HG02571 (cell line): ENCODE results near the gene SCRG1.
A peak's percentile ranks its signal among the peaks of the same experiment; 100 is the strongest.

Source experiments
- ATAC-seq: cut with Tn5 transposase; IDR thresholded peaks from one replicate; pipeline ENCODE4 v1.9.1; 2021; ENCODE audit warnings: mild to moderate bottlenecking, moderate library complexity; ENCODE audit not compliant: unreplicated experiment

Gene SCRG1

GRCh38 chr4:173413036-173413435 lies 14.1 kb upstream of the SCRG1 start:
- no peak for ATAC-seq

- ATAC-seq, result no peak
These were observed 12.3 kb upstream of the SCRG1 start for GRCh38 chr4:173411106-173411693.

- ATAC-seq, result no peak
These were observed 11.2 kb upstream of the SCRG1 start for GRCh38 chr4:173410079-173410478.

GRCh38 chr4:173405840-173406606 lies 7.1 kb upstream of the SCRG1 start:
- peak; percentile 61 for ATAC-seq

GRCh38 chr4:173404296-173404865 lies 5.5 kb upstream of the SCRG1 start:
- no peak for ATAC-seq

GRCh38 chr4:173403051-173403450 lies 4.1 kb upstream of the SCRG1 start:
- no peak for ATAC-seq

GRCh38 chr4:173401063-173401462 lies 2.1 kb upstream of the SCRG1 start:
- ATAC-seq, result no peak

- no peak for ATAC-seq
These were observed 696 bp downstream of the SCRG1 start for GRCh38 chr4:173398220-173398619.

- no peak for ATAC-seq
These were observed 1.3 kb downstream of the SCRG1 start for GRCh38 chr4:173397604-173398003.

- no peak for ATAC-seq
These were observed 7.2 kb downstream of the SCRG1 start for GRCh38 chr4:173391701-173392100.

- no peak for ATAC-seq
These were observed 12.2 kb downstream of the SCRG1 start for GRCh38 chr4:173386751-173387150.

- no peak for ATAC-seq
These were observed 16.6 kb downstream of the SCRG1 start for GRCh38 chr4:173382349-173382748.

GRCh38 chr4:173381610-173382009 lies 17.3 kb downstream of the SCRG1 start:
- no peak for ATAC-seq

GRCh38 chr4:173380987-173381386 lies 17.9 kb downstream of the SCRG1 start:
- no peak for ATAC-seq

GRCh38 chr4:173379929-173380328 lies 19.0 kb downstream of the SCRG1 start:
- ATAC-seq, result no peak

- ATAC-seq, result no peak
These were observed 24.3 kb downstream of the SCRG1 start for GRCh38 chr4:173374588-173374987.

- peak; percentile 23 for ATAC-seq
These were observed 27.4 kb downstream of the SCRG1 start for GRCh38 chr4:173371292-173372192.

- peak; percentile 74 for ATAC-seq
These were observed 28.2 kb downstream of the SCRG1 start, which contains the start of gene SAP30 for GRCh38 chr4:173370477-173371291. Gene SAP30, plus strand, starts transcription at chr4:173370954. Its CDS starts 229 bp downstream, at chr4:173371183.

- ATAC-seq, result peak; percentile 2
These were observed 28.8 kb downstream of the SCRG1 start for GRCh38 chr4:173370130-173370476.

GRCh38 chr4:173367946-173368345 lies 31.0 kb downstream of the SCRG1 start:
- ATAC-seq, result no peak
